Activated T-helper 1 cell treated with anti-CD3 and anti-CD28 coated beads, Interleukin-2, amount 50 U/mL, for 16 hours (primary cell): ENCODE results near the gene CACNA2D1.

Experiments used
- DNase-seq, 2 donors: peaks; one replicate each; pipeline ENCODE4 v3.0.0-alpha.2; 2020; ENCODE audit warnings: low read depth in 1 of 2, low spot score in 1 of 2

The CACNA2D1 gene

DNA sequence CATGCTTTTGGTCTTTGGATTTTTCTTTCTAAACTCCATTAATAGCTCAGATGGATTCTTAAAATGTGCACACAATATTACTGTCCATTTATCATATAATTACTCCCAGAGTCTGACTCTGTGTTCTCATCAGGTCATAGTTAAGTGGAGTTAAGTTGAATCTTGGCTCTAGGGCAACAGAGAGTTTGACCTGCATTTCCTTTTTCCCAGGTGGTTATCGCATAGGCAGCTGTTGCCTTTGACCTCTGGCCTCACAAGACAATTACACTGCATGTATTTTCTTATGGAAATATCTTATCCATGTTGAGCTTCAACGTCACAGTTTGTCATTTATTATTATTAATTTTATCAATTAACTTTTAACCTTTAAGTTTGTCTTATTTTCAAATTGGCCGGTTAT, 436.3 kb downstream of the CACNA2D1 start:
- no peak for DNase-seq

DNA sequence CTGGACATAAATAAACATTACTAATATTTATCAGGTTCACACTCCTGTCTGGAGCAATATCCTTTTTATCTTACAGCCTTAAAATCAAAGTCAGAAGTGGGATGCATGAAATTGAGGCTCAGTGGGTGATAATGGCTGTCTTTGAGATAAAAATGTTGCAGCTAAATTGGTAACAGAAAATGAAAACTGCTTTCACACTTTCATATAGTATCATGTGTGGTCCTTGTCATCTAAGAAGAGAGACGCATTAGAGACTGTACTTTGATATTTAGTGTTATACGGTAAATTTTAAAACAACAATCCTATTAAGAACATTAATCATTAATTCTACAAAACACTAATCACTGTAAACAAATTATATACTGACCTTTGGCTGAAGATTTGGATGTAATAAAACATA, 438.5 kb downstream of the CACNA2D1 start:
- no peak for DNase-seq

DNA sequence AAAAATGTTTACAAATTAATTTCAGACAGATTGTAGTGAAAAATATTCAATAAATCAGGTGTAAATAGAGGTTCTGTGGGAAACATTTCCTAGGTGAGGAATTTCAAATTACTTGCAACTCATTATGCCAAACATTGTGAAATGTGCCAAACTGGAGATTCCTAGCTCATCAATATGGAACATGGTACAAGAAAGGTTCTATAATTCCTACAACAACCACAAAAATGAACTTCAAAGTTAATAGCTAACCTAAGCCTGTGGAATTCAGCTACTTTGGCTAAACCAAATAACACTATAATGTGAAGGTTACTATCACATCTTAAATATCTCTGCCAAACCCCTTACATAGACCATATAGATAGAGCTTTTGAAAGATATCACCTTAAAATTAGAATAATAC, 450.4 kb downstream of the CACNA2D1 start:
- DNase-seq: no peak

DNA sequence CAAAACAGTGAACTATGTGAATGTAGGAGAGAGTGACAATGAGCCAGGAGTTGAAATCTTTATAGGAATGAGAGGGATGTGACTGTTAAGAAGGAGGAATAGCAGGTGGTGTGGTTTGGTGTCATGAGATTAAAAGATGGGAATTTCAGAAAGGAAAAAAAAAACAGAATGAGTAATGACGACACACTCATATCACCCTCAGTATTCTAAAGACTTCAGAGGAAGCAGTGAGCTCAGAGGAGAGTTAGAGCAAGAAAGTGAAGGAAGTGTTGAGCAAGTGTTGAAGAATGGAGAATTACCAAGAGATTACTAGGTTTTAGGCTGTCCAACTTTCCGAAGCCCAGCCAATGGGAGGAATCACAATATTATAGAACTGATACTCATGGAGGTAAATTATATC, 453.2 kb downstream of the CACNA2D1 start:
- DNase-seq: no peak

DNA sequence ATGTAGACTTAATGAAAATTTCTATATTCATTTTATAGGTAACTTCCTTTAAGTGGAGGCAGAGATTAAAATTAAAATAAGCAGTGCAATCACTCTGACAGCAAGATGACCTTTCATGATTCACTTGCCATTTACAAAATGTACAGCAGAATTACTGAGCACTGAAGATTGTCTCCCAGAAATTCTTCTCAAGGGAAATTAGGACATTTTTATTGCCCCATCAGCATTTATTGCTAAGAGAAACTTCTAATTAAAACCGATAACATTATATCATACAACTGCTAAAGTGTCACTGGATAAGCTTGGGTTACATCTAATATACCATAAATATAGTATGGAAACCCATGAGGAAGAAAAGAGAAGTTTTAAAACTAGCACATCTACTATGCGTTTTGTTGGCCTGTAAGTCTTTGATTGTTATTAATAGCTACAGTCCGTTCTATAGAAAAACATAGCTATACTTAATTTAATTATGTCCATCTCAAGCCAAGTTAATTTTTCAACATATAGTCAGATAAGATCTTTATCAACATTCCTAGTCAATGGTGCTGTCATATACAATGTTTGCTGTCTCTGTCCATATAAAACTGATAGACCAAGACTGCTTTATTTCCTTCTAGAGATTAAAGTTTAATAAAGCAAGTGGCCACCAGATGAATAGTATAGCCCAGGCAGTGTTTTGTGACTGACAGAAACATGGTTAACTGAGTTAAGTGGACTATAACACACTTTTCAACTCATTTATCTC, 456.7 kb downstream of the CACNA2D1 start:
- no peak for DNase-seq

DNA sequence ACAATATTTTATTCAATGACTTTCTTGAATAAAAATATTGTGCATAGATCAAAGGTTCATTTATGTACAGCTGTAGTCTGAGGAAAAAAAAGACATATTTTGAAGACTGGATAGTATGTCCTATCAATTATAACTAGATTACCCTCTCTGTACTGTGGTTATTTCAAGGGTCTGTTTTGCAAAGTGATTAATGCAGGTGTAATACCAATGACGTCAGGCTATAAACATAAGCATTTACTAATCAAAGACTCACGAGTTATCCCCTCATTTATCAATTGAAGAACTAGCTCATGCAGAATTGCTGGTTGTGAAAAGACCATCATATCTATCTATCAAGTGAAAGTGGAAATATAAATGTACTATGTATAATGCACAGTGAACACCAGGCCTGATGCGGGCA, 460.2 kb downstream of the CACNA2D1 start:
- no peak for DNase-seq

DNA sequence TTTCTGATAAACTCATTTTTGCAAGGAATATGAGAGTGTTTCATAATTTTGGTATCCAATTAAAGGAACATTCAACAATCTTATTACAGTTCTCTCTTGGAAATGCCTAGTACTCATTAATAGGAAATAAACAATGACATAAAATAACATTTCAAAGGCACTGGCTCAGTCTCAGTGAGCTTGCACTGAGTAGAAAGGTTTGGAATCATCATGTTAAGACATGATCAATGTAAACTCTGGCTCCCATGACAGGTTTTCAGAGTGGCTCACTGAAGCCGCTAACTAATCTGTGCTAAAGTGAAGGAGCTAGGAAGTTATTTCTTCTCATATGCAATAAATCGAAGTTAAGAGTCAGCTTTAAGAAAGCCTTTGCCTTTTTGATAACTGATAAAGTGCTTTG, 470.5 kb downstream of the CACNA2D1 start:
- DNase-seq: no peak

DNA sequence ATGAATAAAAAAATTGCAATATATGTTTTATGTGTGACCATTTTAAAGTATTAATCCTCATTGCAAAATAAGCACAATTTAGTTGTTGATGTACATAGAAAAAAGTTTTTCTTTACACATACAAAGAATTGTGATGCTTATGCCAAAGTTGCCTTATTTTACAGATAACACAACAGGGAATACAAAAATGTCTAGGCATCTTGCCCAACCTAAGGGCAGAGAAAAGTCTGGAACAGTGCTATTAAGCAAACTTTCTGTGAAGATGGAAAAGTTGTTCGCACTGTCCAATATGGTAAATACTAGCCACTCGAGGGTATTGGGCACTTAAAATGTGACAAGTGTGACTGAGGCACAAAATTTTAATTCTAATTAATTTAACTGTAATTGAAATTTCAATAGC, 483.6 kb downstream of the CACNA2D1 start:
- DNase-seq: no peak

DNA sequence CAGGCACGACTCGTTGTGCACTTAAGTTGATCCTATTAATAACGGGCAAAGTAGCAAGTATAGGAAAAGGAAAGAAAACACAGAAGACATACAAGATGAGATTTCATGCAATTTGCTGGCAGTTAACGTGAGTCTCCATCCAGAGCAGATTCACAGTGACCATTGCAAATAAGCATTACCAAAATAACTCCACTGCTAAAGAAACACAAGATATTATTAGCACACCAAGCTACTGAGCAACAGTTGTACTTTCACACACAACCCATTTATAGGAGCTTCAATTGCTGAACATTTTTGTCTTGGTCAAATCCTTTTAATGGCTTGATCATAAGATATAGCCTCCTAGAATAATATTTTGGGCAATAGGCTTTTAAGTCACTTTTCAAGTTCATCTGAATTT, 486.1 kb downstream of the CACNA2D1 start:
- no peak for DNase-seq

DNA sequence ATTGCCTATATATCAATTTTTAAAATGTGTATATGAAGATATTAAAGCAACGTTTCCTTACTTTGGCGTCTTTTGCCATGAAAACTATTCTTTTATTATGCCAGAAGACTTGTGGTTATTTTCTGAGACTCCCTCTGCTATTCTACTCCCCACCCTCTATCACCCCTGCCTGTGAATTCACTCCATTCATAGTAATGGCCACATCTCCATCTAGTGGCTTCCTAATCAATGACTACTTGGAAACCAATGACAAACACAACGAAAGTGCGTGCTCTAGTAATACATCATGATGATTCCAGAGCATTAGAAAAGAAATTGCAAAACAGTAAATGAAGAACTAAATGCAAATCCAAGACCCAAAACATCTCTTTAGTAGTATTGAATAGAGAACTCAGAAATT, 487.1 kb downstream of the CACNA2D1 start:
- no peak for DNase-seq

DNA sequence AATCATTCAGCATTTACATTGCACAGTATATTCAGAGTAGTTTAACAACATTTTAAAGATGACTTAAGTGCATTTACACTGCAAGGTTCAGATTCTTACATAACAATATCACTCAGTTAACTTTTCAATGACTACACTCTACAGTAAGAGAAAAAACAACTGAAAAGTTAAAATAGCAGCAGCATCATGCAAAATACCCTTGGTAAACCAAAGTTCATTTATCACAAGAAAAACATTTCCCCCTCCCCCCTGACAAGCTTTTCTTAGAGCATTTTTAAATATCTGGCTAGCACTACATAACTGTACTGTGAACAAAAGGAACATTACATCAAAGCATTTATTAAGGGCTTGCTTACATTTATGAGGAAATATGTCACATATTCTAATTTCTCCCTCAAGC, 494.3 kb downstream of the CACNA2D1 start:
- no peak for DNase-seq

DNA sequence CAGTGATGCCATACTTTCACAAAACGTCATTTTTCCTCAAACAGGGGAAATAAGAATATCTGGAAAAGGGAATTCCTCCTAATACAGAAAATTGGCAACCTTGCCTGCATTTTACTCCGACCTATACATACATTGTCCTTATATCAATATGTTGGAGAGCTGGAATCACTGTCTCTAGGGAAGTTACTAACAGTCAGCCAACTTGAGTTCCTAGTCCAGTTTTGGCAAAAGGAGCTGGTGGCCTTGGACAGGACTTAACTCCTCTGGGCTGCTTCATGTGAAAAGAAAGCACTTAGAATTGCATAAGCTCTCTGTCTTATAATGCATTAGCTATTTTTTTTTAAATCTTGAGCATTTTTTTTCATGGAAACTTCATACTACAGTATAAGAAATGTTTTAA, 499.5 kb downstream of the CACNA2D1 start:
- no peak for DNase-seq

DNA sequence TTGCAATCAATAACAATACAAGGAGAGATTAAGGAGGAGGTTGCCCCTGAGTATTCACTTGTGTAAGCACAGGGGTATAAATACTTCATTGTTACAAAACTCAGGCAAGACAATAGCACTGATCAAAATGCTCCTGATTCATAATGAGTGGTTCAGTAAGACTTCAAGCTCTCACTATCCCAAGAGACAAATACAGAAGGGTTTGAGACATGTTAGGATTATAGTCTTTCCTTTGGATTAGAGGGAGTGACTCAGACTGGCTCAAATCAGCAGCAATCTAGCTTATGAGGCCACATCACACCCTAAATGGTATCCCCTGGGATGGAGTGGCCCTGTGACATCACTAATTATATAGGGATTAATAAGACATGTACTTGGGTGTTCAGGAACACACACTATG, 506.5 kb downstream of the CACNA2D1 start:
- DNase-seq: no peak

DNA sequence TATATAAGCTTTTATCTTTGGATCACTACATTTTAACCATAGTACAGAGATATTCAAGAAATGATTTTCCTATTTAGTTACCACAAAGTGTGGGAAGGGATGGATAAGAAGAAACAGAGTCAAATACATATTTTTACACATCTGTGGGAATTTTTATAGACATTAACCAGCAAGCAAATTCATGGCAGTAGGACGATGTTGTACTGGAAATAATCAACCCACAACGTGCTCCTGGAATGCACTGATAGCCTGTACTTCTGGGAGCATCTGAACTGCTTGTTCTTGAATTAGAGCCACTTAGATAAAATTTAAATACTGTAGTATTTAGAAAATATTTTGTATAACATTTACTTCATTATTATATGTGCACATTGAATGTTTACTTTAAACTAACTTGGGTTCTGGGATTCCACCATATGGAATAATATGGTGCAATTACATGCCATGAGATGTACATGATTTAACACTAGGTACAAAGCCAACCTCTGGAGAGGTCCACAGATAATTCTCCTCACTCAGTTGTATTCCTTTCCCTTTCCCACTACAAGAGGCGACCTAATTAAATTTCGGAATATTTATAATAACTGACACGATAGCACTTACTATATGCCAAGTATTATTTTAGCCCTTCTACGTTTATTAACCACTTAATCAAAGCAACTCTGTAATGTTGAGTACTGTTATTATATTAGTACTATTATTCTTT, 508.8 kb downstream of the CACNA2D1 start:
- no peak for DNase-seq

DNA sequence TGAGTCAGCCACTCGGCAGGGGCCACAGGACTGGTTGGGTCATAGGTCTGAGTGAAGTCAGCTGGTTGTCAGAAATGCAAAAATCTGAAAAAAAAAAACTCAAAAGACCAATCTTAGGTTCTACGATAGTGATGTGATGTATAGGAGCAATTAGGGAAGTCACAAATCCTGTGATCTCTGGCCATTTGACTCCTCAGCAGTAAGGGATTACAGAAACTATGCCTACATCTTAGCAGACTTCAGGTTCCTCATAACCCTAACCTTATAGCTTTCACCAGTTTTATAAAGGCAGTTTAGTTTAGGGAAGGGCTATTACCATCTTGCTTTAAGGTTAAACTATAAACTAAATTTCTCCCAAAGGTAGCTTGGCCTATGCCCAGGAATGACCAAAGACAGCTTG, 510.6 kb downstream of the CACNA2D1 start:
- no peak for DNase-seq

DNA sequence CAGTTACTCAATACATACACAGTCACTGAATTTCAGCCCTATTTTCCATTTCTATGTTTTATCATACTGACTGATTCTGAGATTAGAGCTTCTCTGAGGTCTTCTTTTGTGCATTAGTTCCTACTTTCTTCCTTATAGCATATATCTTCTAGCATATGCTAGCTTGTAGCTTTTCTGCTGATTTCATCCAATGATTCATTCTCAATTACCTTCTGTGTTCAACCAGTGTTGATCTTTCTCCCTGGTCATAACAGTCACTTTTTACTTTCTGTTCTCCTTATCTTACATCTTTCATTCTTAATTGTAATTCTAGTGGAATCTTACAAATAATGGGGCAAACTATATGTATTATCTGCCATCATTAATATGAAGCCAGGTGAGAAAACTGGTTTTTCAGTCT, 514.2 kb downstream of the CACNA2D1 start:
- DNase-seq: no peak

DNA sequence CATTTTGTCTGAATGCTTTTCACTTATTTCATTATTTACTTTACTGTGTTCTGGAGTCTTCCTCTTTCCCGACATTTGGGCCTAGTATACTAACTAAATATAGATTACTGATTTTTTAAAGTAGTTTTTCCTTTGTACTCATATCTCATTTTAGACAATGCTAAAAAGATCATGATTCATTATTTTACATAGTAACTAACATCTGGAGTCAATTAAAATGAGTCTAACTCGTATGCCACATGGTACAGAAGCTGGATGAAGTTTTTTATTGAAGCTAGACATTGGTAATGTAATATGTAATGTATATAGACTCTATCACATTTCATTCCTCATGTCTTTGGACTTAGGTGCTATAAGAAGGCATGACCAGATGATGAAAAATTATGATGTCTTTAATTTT, 517.4 kb downstream of the CACNA2D1 start:
- no peak for DNase-seq

DNA sequence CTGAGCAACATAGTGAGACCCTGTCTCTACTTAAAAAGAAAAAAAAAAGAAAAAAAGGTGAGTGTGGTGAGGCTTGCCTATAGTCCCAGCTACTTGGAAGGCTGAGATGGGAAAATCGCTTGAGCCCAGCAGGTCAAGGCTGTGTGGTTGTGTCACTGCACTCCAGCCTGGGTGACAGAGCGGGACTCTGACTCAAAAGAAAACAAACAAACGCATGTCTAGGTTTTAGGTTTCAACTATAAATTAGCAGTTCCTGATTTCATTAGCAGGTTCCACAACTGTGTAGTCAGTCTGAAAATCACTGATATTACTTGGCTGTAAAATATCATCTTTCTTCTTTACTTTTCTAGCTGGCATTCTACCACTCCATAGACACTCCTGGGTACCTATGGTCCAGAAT, 518.0 kb downstream of the CACNA2D1 start:
- DNase-seq: no peak

DNA sequence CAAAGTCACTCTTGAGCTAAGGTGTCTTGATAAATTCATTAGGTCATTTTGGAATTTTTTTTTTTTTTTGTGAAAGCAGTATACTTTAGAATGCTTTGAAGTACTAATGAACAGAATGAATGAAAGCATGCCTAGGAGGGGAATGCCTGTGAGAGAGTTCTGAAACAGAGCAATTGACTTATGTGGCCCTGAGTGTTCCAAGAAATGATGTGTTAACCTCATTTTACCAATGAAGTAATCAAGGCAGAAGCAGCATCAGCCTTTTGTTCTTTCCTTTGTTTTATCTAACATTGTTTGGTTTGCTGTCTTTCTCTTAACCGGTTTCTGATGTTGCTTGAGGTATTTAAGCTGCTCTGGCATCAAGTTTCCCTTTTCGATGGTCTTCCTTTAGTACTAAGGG, 519.1 kb downstream of the CACNA2D1 start:
- DNase-seq: no peak

DNA sequence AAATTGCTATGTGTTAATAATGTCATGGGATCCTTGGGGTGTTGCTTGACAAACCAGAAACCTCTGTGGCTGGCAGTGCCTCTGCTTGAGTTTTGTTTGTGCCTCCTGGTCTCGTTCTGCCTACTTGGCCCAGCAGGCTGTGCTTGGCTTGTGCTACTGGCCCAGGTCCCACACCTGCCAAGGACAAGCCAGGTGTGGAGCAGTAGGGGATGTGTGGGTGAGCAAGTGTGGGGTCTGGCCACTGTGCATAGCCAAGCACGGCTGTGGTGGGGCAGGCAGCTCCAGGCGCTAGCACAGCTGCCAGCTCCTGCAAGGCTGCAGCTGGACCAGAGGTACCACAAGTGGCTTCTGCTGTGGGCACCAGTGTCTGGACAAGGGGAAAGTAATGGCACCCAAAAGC, 524.1 kb downstream of the CACNA2D1 start:
- DNase-seq: no peak

DNA sequence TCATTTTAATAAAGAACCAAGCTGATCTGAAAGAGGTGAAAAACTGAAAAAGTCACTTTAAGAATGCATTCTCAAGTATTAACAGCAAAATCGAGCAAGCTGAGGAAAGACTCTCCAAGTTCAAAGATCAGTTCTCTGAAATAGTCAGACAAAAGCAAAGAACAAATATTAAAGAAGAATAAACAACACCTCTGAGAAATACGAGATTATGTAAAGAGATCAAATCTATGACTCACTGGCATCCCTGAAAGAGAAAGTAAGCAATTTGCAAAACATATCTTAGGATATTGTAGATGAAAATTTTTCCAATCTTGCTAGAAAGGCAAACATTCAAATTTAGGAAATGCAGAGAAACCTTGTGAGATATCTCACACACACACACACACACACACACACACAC, 535.4 kb downstream of the CACNA2D1 start:
- DNase-seq: no peak

DNA sequence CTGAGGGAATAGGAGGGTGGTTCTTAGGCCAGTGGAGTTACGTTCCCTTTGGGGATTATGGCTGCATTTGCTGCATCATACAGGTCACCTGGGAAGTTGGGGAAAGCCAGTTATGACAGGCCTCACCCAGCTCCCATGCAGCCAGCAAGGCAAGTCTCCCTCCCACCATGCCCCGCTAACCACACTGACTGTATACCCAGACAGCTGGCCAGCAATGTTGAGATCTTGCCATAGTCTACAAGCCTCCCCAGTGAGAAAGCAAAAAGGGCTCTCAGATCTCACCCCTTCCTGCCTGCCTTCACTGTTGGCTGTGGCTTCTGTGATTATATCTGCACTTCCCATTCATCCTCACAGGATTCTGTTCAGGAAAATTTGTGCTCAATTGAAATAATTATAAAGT, 540.5 kb downstream of the CACNA2D1 start:
- DNase-seq: no peak

DNA sequence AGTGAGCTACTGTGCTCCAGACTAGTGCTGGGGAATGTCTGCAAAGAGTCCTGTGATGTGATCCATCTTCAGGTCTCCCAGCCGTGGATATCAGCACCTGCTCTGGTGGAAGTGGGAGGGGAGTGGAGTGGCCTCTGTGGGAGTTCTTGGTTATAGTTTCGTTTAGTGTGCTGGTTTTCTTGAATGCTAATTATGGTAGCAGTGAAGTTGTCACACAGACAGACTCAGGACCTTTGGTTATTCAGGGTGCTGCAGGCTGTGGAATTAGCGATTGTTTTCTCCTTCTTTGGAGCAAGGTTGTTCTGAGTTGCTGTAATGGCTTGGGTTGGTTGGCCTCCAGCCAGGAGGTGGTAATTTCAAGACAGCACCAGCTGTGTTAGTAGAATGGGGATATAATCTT, 541.0 kb downstream of the CACNA2D1 start:
- DNase-seq: no peak
